Activated T-helper 17 cell treated with anti-CD3 and anti-CD28 coated beads, Interleukin-2, amount 50 U/mL, for 72 hours (primary cell): ENCODE data around the gene PDE4A. TPM values are rescaled to one million over a fixed set of nuclear protein-coding genes. Genes with fewer than 3 reads are reported as not detected.
"Not testable (repeated sequence)": the region's sequence is repeated elsewhere in the genome, so short reads cannot be mapped to it uniquely, and the experiment has no call there.

ENCODE experiments used
- ATAC-seq: fragments of 150-1000 bp; cut with Tn5 transposase; replicated peaks from 2 replicates; pipeline ENCODE4 v1.10.0; 2021; ENCODE audit warnings: mild to moderate bottlenecking, moderate library complexity
- H3K27ac Mint-ChIP-seq: one replicate; pipeline ENCODE4 v1.8.0; 2022; ENCODE audit warnings: mixed read lengths
- H3K27me3 Mint-ChIP-seq: one replicate; pipeline ENCODE4 v1.8.0; 2022; ENCODE audit warnings: mixed read lengths
- H3K36me3 Mint-ChIP-seq: one replicate; pipeline ENCODE4 v1.8.0; 2022; ENCODE audit warnings: low read depth, mild to moderate bottlenecking, mixed read lengths
- H3K4me1 Mint-ChIP-seq: one replicate; pipeline ENCODE4 v1.8.0; 2022; ENCODE audit warnings: mixed read lengths
- H3K4me3 Mint-ChIP-seq: one replicate; pipeline ENCODE4 v1.8.0; 2022; ENCODE audit warnings: mild to moderate bottlenecking, mixed read lengths
- H3K9me3 Mint-ChIP-seq: one replicate; pipeline ENCODE4 v1.8.0; 2022; ENCODE audit warnings: mixed read lengths
- total RNA-seq, 2 donors: library from RNA; stranded (reverse); gene quantifications; one replicate each; pipeline ENCODE4 v1.2.3, GENCODE V29; 2022

The PDE4A gene
- total RNA-seq = 1 to 10 TPM; 9.0 to 9.1 TPM

- Mint-ChIP-seq H3K27ac (peak within 1 kb of the TSS; percentile 68), H3K4me3 (peak within 1 kb of the TSS; percentile 85), H3K27me3 (peaks cover 38% of the 10 kb centered on the region), H3K36me3 (peaks cover 14% of the 10 kb centered on the region), H3K4me1 (peaks cover 42% of the 10 kb centered on the region), H3K9me3 (no peaks in the 10 kb centered on the region)
- no peak for ATAC-seq
Measured at GRCh38 chr19:10420444-10421239, at the start of gene PDE4A. PDE4A (plus strand) TSS chr19:10420538; CDS start chr19:10420765, 227 bp downstream.

- no peaks in the 10 kb centered on the region for H3K27me3 Mint-ChIP-seq
- no peak overlapping the region for H3K4me3 Mint-ChIP-seq
- no peaks in the 10 kb centered on the region for H3K9me3 Mint-ChIP-seq
- H3K27ac Mint-ChIP-seq = no peak overlapping the region
- no peak for ATAC-seq
- H3K36me3 Mint-ChIP-seq = peaks cover 90% of the 10 kb centered on the region
- no peaks in the 10 kb centered on the region for H3K4me1 Mint-ChIP-seq
Measured at GRCh38 chr19:10372690-10373089, 47.6 kb upstream of the PDE4A start.

- H3K4me1 Mint-ChIP-seq = peaks cover 7% of the 10 kb centered on the region
- H3K4me3 Mint-ChIP-seq = no peak overlapping the region
- ATAC-seq = no peak
- H3K36me3 Mint-ChIP-seq = peaks cover 85% of the 10 kb centered on the region
- H3K27me3 Mint-ChIP-seq = no peaks in the 10 kb centered on the region
- no peak overlapping the region for H3K27ac Mint-ChIP-seq
- H3K9me3 Mint-ChIP-seq = no peaks in the 10 kb centered on the region
Measured at GRCh38 chr19:10374931-10375330, 45.4 kb upstream of the PDE4A start.

- not testable (repeated sequence) for H3K4me3 Mint-ChIP-seq, H3K9me3 Mint-ChIP-seq, H3K27ac Mint-ChIP-seq, ATAC-seq, H3K27me3 Mint-ChIP-seq
- Mint-ChIP-seq H3K4me1 (peaks cover 14% of the 10 kb centered on the region), H3K36me3 (peaks cover 75% of the 10 kb centered on the region)
Measured at GRCh38 chr19:10377140-10377640, 43.1 kb upstream of the PDE4A start.

GRCh38 chr19:10378124-10378523 lies 42.2 kb upstream of the PDE4A start:
- Mint-ChIP-seq H3K27ac (peak overlapping the region; percentile 71), H3K4me3 (peak overlapping the region; percentile 34), H3K27me3 (no peaks in the 10 kb centered on the region), H3K9me3 (no peaks in the 10 kb centered on the region), H3K4me1 (peaks cover 14% of the 10 kb centered on the region), H3K36me3 (peaks cover 66% of the 10 kb centered on the region)
- no peak for ATAC-seq

- Mint-ChIP-seq H3K27ac (peak overlapping the region; percentile 85), H3K4me3 (peak overlapping the region; percentile 89), H3K9me3 (no peaks in the 10 kb centered on the region), H3K4me1 (peaks cover 14% of the 10 kb centered on the region), H3K36me3 (peaks cover 49% of the 10 kb centered on the region), H3K27me3 (no peaks in the 10 kb centered on the region)
- ATAC-seq = no peak
Measured at GRCh38 chr19:10379880-10380312, 40.4 kb upstream of the PDE4A start.

GRCh38 chr19:10380313-10381102 lies 39.8 kb upstream of the PDE4A start, which contains the start of gene TYK2:
TYK2 (minus strand) TSS chr19:10380572; CDS start chr19:10378406, 2,166 bp downstream.
- Mint-ChIP-seq H3K4me3 (peak within 1 kb of the TSS; percentile 89), H3K9me3 (no peaks in the 10 kb centered on the region), H3K27ac (peak within 1 kb of the TSS; percentile 85), H3K4me1 (peaks cover 14% of the 10 kb centered on the region), H3K27me3 (no peaks in the 10 kb centered on the region), H3K36me3 (peaks cover 43% of the 10 kb centered on the region)
- peak; percentile 99 for ATAC-seq

GRCh38 chr19:10383223-10383499 lies 37.2 kb upstream of the PDE4A start:
- not testable (repeated sequence) for ATAC-seq, H3K27me3 Mint-ChIP-seq, H3K27ac Mint-ChIP-seq, H3K9me3 Mint-ChIP-seq, H3K4me3 Mint-ChIP-seq
- peaks cover 23% of the 10 kb centered on the region for H3K36me3 Mint-ChIP-seq
- H3K4me1 Mint-ChIP-seq = peaks cover 14% of the 10 kb centered on the region

- H3K9me3 Mint-ChIP-seq = no peaks in the 10 kb centered on the region
- no peak for ATAC-seq
- H3K27me3 Mint-ChIP-seq = no peaks in the 10 kb centered on the region
- no peak overlapping the region for H3K4me3 Mint-ChIP-seq
- no peak overlapping the region for H3K27ac Mint-ChIP-seq
- H3K36me3 Mint-ChIP-seq = peaks cover 12% of the 10 kb centered on the region
- peaks cover 8% of the 10 kb centered on the region for H3K4me1 Mint-ChIP-seq
Measured at GRCh38 chr19:10384580-10384979, 35.8 kb upstream of the PDE4A start.

- ATAC-seq = peak; percentile 75
- H3K27me3 Mint-ChIP-seq = no peaks in the 10 kb centered on the region
- H3K9me3 Mint-ChIP-seq = no peaks in the 10 kb centered on the region
- H3K27ac Mint-ChIP-seq = no peak overlapping the region
- peaks cover 40% of the 10 kb centered on the region for H3K36me3 Mint-ChIP-seq
- H3K4me3 Mint-ChIP-seq = no peak overlapping the region
- H3K4me1 Mint-ChIP-seq = peaks cover 5% of the 10 kb centered on the region
Measured at GRCh38 chr19:10388957-10389356, 31.4 kb upstream of the PDE4A start.

- ATAC-seq = no peak
- Mint-ChIP-seq H3K27me3 (no peaks in the 10 kb centered on the region), H3K9me3 (no peaks in the 10 kb centered on the region), H3K4me3 (no peak overlapping the region), H3K36me3 (peaks cover 49% of the 10 kb centered on the region), H3K27ac (peak overlapping the region; percentile 47), H3K4me1 (peaks cover 5% of the 10 kb centered on the region)
Measured at GRCh38 chr19:10389863-10390262, 30.5 kb upstream of the PDE4A start.

GRCh38 chr19:10390652-10391286 lies 29.6 kb upstream of the PDE4A start:
- Mint-ChIP-seq H3K9me3 (no peaks in the 10 kb centered on the region), H3K4me3 (no peak overlapping the region), H3K36me3 (peaks cover 58% of the 10 kb centered on the region), H3K27me3 (no peaks in the 10 kb centered on the region), H3K4me1 (peaks cover 5% of the 10 kb centered on the region), H3K27ac (peak overlapping the region; percentile 47)
- peak; percentile 59 for ATAC-seq

- H3K27ac Mint-ChIP-seq = no peak overlapping the region
- H3K9me3 Mint-ChIP-seq = no peaks in the 10 kb centered on the region
- peaks cover 5% of the 10 kb centered on the region for H3K4me1 Mint-ChIP-seq
- peaks cover 71% of the 10 kb centered on the region for H3K36me3 Mint-ChIP-seq
- no peaks in the 10 kb centered on the region for H3K27me3 Mint-ChIP-seq
- no peak for ATAC-seq
- no peak overlapping the region for H3K4me3 Mint-ChIP-seq
Measured at GRCh38 chr19:10392120-10392519, 28.2 kb upstream of the PDE4A start.

GRCh38 chr19:10393137-10393536 lies 27.2 kb upstream of the PDE4A start:
- no peak for ATAC-seq
- no peaks in the 10 kb centered on the region for H3K27me3 Mint-ChIP-seq
- H3K36me3 Mint-ChIP-seq = peaks cover 80% of the 10 kb centered on the region
- H3K4me3 Mint-ChIP-seq = no peak overlapping the region
- no peaks in the 10 kb centered on the region for H3K9me3 Mint-ChIP-seq
- H3K4me1 Mint-ChIP-seq = peaks cover 11% of the 10 kb centered on the region
- no peak overlapping the region for H3K27ac Mint-ChIP-seq
